Measurements from ENCODE around the gene SH3GL1. TPM values are rescaled to one million over a fixed set of nuclear protein-coding genes. Genes with fewer than 3 reads are reported as not detected.

The SH3GL1 gene
- total RNA-seq, 2 donors from 2014 or later = 35.4 to 54.7 TPM

- Histone ChIP-seq H3K27ac (peak overlapping the region; percentile 61 to 70), H3K9me3 (no peaks in the 10 kb centered on the region), H3K27me3 (replicated peaks; ENCODE audit: insufficient read depth) (no peaks in the 10 kb centered on the region), H3K36me3 (no peaks in the 10 kb centered on the region), H3K4me3 (no peak overlapping the region), H3K4me1 (replicated peaks) (peaks cover 53% of the 10 kb centered on the region)
- intact Hi-C loops (cut with DNase I) = loop anchor here (2.0 kb wide), 1 partner anchor 23 kb away; no protein-coding TSS in a partner anchor
- TF ChIP-seq POLR2A (IDR thresholded peaks at IDR 0.05) (no peak), POLR2AphosphoS5 (IDR thresholded peaks at IDR 0.05) (no peak), CTCF (IDR thresholded peaks at IDR 0.05) (no peak)
- 70% methylated on average over 25 of the region's 25 CpGs for WGBS
- no peak for DNase-seq (ENCODE audit: low spot score)
Measured at GRCh38 chr19:4373601-4374497, 26.5 kb downstream of the SH3GL1 start.

GRCh38 chr19:4373013-4373367 lies 27.4 kb downstream of the SH3GL1 start:
- H3K27me3 ChIP-seq (replicated peaks; ENCODE audit: insufficient read depth) = no peaks in the 10 kb centered on the region
- H3K4me3 ChIP-seq = no peak overlapping the region
- H3K9me3 ChIP-seq = no peaks in the 10 kb centered on the region
- no peaks in the 10 kb centered on the region for H3K36me3 ChIP-seq
- no peak for DNase-seq (ENCODE audit: low spot score)
- TF ChIP-seq POLR2AphosphoS5 (IDR thresholded peaks at IDR 0.05) (no peak), CTCF (IDR thresholded peaks at IDR 0.05) (no peak), POLR2A (IDR thresholded peaks at IDR 0.05) (no peak)
- peak overlapping the region; percentile 61 to 70 for H3K27ac ChIP-seq
- WGBS = 91% methylated on average over 8 of the region's 8 CpGs
- intact Hi-C loops (cut with DNase I) = loop anchor here (2.0 kb wide), 1 partner anchor 24 kb away; no protein-coding TSS in a partner anchor
- peaks cover 59% of the 10 kb centered on the region for H3K4me1 ChIP-seq (replicated peaks)

GRCh38 chr19:4372165-4373012 lies 28.0 kb downstream of the SH3GL1 start:
- TF ChIP-seq POLR2AphosphoS5 (IDR thresholded peaks at IDR 0.05) = no peak
- no peak for TF ChIP-seq POLR2A (IDR thresholded peaks at IDR 0.05)
- no peak for TF ChIP-seq CTCF (IDR thresholded peaks at IDR 0.05)
- no peak for DNase-seq (ENCODE audit: low spot score)
- H3K27me3 ChIP-seq (replicated peaks; ENCODE audit: insufficient read depth) = no peaks in the 10 kb centered on the region
- no peak overlapping the region for H3K4me3 ChIP-seq
- no peaks in the 10 kb centered on the region for H3K36me3 ChIP-seq
- H3K27ac ChIP-seq = peak overlapping the region; percentile 61 to 70
- H3K4me1 ChIP-seq (replicated peaks) = peaks cover 59% of the 10 kb centered on the region
- 88% methylated on average over 22 of the region's 22 CpGs for WGBS
- intact Hi-C loops (cut with DNase I) = loop anchor here (2.0 kb wide), 1 partner anchor 24 kb away; no protein-coding TSS in a partner anchor
- no peaks in the 10 kb centered on the region for H3K9me3 ChIP-seq

- H3K27me3 ChIP-seq (replicated peaks; ENCODE audit: insufficient read depth) = no peaks in the 10 kb centered on the region
- H3K4me3 ChIP-seq = no peak overlapping the region
- no peaks in the 10 kb centered on the region for H3K9me3 ChIP-seq
- H3K27ac ChIP-seq = no peak overlapping the region
- DNase-seq (ENCODE audit: low spot score) = no peak
- TF ChIP-seq POLR2AphosphoS5 (IDR thresholded peaks at IDR 0.05) = no peak
- TF ChIP-seq CTCF (IDR thresholded peaks at IDR 0.05) = no peak
- no peak for TF ChIP-seq POLR2A (IDR thresholded peaks at IDR 0.05)
- no peaks in the 10 kb centered on the region for H3K36me3 ChIP-seq
- H3K4me1 ChIP-seq (replicated peaks) = peaks cover 55% of the 10 kb centered on the region
- 71% methylated on average over 30 of the region's 31 CpGs for WGBS
- intact Hi-C loops (cut with DNase I) = loop anchor here (2.0 kb wide), 1 partner anchor 25 kb away; no protein-coding TSS in a partner anchor
Measured at GRCh38 chr19:4371247-4372164, 28.8 kb downstream of the SH3GL1 start.

All from prostate gland (tissue), 2 donors.